Measurements from ENCODE around the gene XRCC5.

- no peak for TF ChIP-seq POLR2AphosphoS5 (IDR thresholded peaks at IDR 0.05; ENCODE audit: low read depth, low read length)
- TF ChIP-seq GABPA (IDR thresholded peaks at IDR 0.05; ENCODE audit: borderline replicate concordance, insufficient read depth, low read length) = no peak
- TF ChIP-seq POLR2A (IDR thresholded peaks at IDR 0.05; ENCODE audit: control extremely low read depth in 1 of 2, low read depth in 2 of 2, low read length in 2 of 2) = no peak
- no peak for TF ChIP-seq MAX (IDR thresholded peaks at IDR 0.05)
- no peak for TF ChIP-seq RAD21 (IDR thresholded peaks at IDR 0.05 in 1 of 2, conservative IDR thresholded peaks at IDR 0.05 in 1 of 2; ENCODE audit: low read depth in 2 of 2, low read length in 2 of 2)
- TF ChIP-seq CHD2 (IDR thresholded peaks at IDR 0.05; ENCODE audit: low read length) = no peak
- no peak for TF ChIP-seq USF2 (IDR thresholded peaks at IDR 0.05; ENCODE audit: low read length)
- TF ChIP-seq EZH2 (IDR thresholded peaks at IDR 0.05; ENCODE audit: low read depth, low read length, severe bottlenecking) = no peak
- no peak for TF ChIP-seq BACH1 (IDR thresholded peaks at IDR 0.05; ENCODE audit: low read length)
Measured at GRCh38 chr2:216233281-216233995, 124.3 kb downstream of the XRCC5 start.

All from H1 (cell line).